Mucosa of descending colon (tissue), 3 donors: ENCODE data around the gene SYNDIG1. TPM values are rescaled to one million over a fixed set of nuclear protein-coding genes. Genes with fewer than 3 reads are reported as not detected.

Experiments used
- ATAC-seq: fragments of 200-7000 bp; cut with Tn5 transposase; one replicate; pipeline ENCODE4 v1.9.1; 2020; ENCODE audit warnings: mild to moderate bottlenecking, moderate library complexity
- DNase-seq, 3 donors: peaks; one replicate each; pipeline ENCODE4 v3.0.0-alpha.2; 2020
- H3K36me3 ChIP-seq: fragments of 200-600 bp; one replicate; pipeline ENCODE4 v1.8.0; 2021; ENCODE audit warnings: low read depth, mild to moderate bottlenecking
- H3K4me1 ChIP-seq: fragments of 200-600 bp; one replicate; pipeline ENCODE4 v1.8.0; 2021; ENCODE audit warnings: low read depth, mild to moderate bottlenecking
- H3K4me3 ChIP-seq: fragments of 200-600 bp; one replicate; pipeline ENCODE4 v1.8.0; 2021; ENCODE audit warnings: mild to moderate bottlenecking
- H3K9me3 ChIP-seq: fragments of 200-600 bp; one replicate; pipeline ENCODE4 v1.8.0; 2021; ENCODE audit warnings: mild to moderate bottlenecking
- intact Hi-C, 2 donors: fragments of 100-400 bp; cut with DNase I in 1 of 2; cut with micrococcal nuclease in 1 of 2; formaldehyde crosslinking; loops; one replicate each; pipeline versions ENCODE4 v1.11.0 to v1.11.1; 2022; cut with DNase I, micrococcal nuclease
- total RNA-seq, 3 donors: library from RNA; stranded (reverse); fragmentation: NEBNext Ultra II Directional in 2 of 3; extraction: Animal tissue kit (Norgen Biotek cat#: 25700) in 2 of 3; gene quantifications; one replicate each; pipeline versions ENCODE4 v1.2.1 to v1.2.4, GENCODE V29; 2021 to 2023
- TF ChIP-seq, protein P1 (sequence below): fragments of 200-600 bp; IDR thresholded peaks from one replicate; pipeline ENCODE4 v1.8.0; 2022; ENCODE audit warnings: antibody characterized with exemption, mild to moderate bottlenecking
- donor health status: DM: no; HTN: no; CAD: no; lungs with moderate emphysema.
- donor health status: DM: no; HTN: no; CAD: no.
- donor health status: DM: no; HTN: yes; CAD: no.

Gene SYNDIG1
- total RNA-seq, 3 donors from 2014 or later: 0.12 to 0.46 (median 0.35) TPM

DNA sequence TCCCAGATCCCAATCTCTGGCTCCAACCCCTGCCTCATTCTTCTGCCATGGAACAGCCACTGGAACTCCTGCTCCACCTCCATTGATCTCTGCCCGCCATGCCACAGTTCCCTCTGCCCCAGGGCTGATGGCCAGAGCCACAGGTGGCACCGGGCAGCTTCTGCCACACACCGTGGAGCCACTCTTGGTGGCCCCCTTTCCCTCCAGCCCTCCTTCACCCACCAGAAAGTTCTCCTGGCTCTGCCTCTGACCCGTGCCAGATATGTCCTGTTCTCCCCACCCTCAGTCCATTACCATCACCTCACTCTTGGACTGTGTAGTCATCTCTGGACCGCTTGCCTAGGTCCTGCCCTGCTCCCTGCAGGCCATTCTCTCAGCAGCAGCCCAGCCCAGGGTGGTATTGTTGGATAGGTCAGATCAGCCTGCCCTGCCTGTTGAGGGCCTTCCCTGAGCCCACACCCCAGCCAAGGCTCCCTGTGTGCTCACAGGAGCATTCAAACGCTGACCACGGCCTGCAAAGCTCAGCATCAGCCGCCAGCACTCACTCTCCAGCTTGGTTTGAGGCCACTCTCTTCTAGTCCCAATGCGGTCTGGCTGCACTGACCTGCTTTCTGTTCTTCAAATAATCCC, 16.8 kb upstream of the SYNDIG1 start:
- Histone ChIP-seq H3K9me3 (no peaks in the 10 kb centered on the region), H3K4me3 (no peak overlapping the region), H3K4me1 (no peaks in the 10 kb centered on the region), H3K36me3 (no peaks in the 10 kb centered on the region)
- ATAC-seq (peak; percentile 40), DNase-seq (no peak)
- TF ChIP-seq, protein P1, sequence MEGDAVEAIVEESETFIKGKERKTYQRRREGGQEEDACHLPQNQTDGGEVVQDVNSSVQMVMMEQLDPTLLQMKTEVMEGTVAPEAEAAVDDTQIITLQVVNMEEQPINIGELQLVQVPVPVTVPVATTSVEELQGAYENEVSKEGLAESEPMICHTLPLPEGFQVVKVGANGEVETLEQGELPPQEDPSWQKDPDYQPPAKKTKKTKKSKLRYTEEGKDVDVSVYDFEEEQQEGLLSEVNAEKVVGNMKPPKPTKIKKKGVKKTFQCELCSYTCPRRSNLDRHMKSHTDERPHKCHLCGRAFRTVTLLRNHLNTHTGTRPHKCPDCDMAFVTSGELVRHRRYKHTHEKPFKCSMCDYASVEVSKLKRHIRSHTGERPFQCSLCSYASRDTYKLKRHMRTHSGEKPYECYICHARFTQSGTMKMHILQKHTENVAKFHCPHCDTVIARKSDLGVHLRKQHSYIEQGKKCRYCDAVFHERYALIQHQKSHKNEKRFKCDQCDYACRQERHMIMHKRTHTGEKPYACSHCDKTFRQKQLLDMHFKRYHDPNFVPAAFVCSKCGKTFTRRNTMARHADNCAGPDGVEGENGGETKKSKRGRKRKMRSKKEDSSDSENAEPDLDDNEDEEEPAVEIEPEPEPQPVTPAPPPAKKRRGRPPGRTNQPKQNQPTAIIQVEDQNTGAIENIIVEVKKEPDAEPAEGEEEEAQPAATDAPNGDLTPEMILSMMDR: no peak
- intact Hi-C loops: no loop called here

DNA sequence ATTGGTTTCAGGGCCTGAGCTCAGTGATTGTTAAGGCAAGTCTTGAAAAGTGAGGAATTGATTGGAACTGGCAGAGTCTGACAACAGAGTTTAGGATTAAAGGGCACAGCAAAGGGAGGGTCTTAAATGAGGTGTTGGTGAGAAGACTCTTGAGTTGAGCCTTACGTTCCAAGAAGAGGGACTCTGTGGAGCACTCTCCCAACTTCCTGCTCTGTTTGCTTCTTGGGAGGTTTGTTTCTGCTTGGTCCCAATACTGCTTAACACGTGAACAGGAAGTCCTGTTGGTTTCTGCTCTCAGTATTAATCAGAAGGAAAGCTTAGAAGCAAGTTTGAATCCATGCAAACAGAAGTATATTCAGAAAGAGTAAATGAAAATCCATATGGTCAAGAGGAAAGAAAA, 15.6 kb upstream of the SYNDIG1 start:
- TF ChIP-seq, protein P1: no peak
- no peaks in the 10 kb centered on the region for H3K36me3 ChIP-seq
- intact Hi-C loops: no loop called here
- ATAC-seq (no peak), DNase-seq (no peak)
- H3K9me3 ChIP-seq: no peaks in the 10 kb centered on the region
- no peaks in the 10 kb centered on the region for H3K4me1 ChIP-seq
- no peak overlapping the region for H3K4me3 ChIP-seq

DNA sequence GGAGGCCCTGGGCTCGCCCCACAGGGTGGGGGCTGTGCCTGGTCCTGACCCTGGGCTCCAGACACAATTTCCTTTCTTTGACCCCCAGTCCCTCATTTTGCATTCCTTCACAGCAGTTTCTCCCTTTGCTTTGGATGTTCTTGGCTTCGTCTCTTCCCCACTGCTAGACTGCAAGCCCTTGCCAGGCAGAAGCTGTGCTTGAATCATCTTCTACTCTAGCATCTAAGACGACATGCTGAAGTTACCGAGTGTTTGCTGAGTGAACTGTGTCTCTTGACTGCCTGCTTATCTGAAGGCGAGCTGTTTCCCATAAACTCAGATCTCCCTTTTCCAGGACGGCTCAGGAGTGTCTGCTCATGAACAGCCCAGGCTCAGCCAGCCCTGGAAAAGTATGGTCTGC, 14.3 kb upstream of the SYNDIG1 start:
- Histone ChIP-seq H3K4me3 (no peak overlapping the region), H3K4me1 (no peaks in the 10 kb centered on the region), H3K9me3 (no peaks in the 10 kb centered on the region), H3K36me3 (no peaks in the 10 kb centered on the region)
- TF ChIP-seq, protein P1: no peak
- ATAC-seq (no peak), DNase-seq (no peak)
- intact Hi-C loops: no loop called here

DNA sequence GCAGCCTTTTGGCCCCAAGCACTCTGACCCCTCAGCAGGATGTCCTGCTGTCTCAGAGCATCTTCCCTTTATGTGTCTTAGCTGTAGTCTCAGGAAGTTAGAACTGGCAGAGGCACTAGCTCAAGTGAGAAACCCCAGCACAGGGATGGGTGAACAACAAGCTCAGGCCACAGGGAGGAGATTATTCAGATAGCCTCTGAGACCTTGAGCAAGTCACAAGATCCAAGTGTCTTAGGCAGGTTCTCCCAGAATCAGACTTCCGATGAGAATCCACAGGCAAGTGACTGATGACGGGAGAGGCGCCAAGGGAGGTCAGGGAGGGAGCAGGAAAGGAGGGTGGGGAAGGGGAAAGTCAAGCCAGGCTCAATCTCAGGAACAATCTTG, 13.0 kb upstream of the SYNDIG1 start:
- TF ChIP-seq, protein P1: no peak
- Histone ChIP-seq H3K4me1 (no peaks in the 10 kb centered on the region), H3K4me3 (no peak overlapping the region), H3K9me3 (no peaks in the 10 kb centered on the region), H3K36me3 (no peaks in the 10 kb centered on the region)
- DNase-seq (no peak), ATAC-seq (no peak)
- intact Hi-C loops: no loop called here

DNA sequence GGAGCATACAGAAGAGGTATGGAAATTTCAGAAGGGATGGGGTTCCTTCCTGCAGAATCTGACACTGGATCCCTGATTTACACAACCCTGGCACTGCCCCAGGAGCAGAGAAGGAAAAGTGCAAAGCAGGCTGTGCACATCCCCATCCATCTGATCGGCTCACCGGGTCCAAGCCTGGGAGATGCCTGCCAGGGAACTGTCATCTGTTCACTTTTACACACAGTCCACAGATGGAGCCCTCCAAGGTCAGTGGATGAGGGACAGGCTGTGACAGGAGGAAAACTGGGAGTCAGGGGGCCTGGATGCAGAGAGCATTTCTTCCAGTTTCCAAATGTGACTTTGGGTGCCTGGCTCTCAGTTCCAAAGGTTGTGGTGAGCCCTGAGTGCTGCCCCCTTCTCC, 11.0 kb upstream of the SYNDIG1 start:
- H3K4me1 ChIP-seq: no peaks in the 10 kb centered on the region
- DNase-seq (no peak), ATAC-seq (no peak)
- intact Hi-C loops: no loop called here
- TF ChIP-seq, protein P1: no peak
- H3K9me3 ChIP-seq: no peaks in the 10 kb centered on the region
- H3K36me3 ChIP-seq: no peaks in the 10 kb centered on the region
- no peak overlapping the region for H3K4me3 ChIP-seq

DNA sequence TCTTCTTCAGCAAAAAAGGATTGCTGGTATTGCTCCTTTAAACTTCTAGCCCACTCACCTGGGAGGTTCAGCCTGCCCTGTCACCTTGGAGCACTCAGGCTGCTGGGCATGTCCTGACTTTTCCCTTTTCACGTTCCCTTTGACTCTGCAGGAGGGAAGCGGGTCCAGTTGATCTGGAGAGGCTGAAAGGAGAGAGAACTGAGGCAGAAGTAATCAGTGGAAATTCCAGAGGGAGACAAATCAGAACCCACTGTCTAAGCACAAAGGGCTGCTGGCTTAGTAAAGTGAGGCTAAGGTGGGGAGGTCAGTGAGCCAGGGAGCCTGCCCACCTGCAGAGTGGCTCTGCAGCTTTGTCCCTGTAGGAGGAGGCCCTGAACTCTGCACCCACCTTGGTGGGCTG, 9.7 kb upstream of the SYNDIG1 start:
- Histone ChIP-seq H3K9me3 (no peaks in the 10 kb centered on the region), H3K36me3 (no peaks in the 10 kb centered on the region), H3K4me3 (no peak overlapping the region), H3K4me1 (no peaks in the 10 kb centered on the region)
- intact Hi-C loops: no loop called here
- DNase-seq (no peak), ATAC-seq (no peak)
- TF ChIP-seq, protein P1: no peak
